SU-DHL-6 (cell line): ENCODE measurements around the gene SLC8A2.

Source experiments
- CTCF ChIP-seq: fragments of 200-600 bp; sonication (generic); IDR thresholded peaks from one replicate; pipeline ENCODE4 v1.5.1; 2017; ENCODE audit warnings: antibody characterized with exemption, mild to moderate bottlenecking, low read length, moderate library complexity; ENCODE audit not compliant: insufficient read depth, poor library complexity, severe bottlenecking
- EZH2phosphoT487 ChIP-seq: fragments of 200-600 bp; sonication (generic), shearing (Covaris generic); conservative IDR thresholded peaks from 2 replicates; pipeline ENCODE4 v1.6.1; 2018; ENCODE audit warnings: mild to moderate bottlenecking, antibody characterized with exemption, low read length, moderate library complexity, mixed read lengths

- TF ChIP-seq CTCF (no peak), EZH2phosphoT487 (no peak)
Observed at GRCh38 chr19:47419030-47419783, 52.5 kb downstream of the SLC8A2 start, which contains the start of gene MEIS3.
